ENCODE measurements around the gene TTC7B. TPM values are rescaled to one million over a fixed set of nuclear protein-coding genes. Genes with fewer than 3 reads are reported as not detected.

Gene TTC7B
- total and polyA plus RNA-seq, 7 donors: 18.9 to 97.0 (median 59.0) TPM

DNA sequence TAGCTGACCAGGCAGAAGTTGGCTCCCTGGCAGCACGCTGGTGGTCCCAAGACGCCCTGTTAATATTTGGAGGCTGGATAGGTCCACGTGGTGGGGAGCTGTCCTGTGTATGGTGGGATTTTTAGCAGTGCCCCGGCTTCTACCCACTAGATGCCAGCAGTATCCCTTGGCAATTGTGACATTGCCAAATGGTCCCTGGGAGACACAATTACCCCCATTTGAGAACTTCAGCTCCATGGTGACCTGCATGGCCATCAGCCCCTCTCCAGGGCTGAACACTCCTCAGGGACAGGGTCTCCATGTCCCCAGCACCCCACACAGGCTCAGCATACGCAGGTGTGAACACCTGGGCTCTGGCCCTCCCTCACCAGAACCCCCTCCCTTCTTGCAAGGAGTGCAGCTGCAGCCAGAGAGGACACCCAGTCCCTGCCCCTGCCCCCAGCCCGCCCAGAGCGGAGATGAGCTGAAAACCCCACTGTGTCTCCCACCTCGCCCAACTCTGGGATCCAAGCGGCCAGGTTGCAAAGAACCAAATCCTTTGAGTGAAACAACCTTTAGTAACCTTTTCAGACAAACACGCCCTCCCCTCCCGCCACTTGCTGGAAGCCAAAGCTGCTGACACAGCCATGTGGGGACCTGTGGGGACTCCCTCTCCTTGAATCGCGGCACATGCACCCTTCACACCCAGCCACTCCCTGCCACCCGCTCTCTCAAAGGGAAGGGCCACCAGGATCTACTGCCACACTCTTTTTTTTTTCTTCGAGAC is 299.0 kb downstream of the TTC7B start:
- Histone ChIP-seq H3K4me3 (no peak overlapping the region), H3K27ac (no peak overlapping the region), H3K4me1 (peaks cover 30% of the 10 kb centered on the region), H3K27me3 (ENCODE audit: insufficient read depth in 3 of 3, low read length in 2 of 3) (no peaks in the 10 kb centered on the region), H3K9me3 (no peaks in the 10 kb centered on the region), H3K36me3 (ENCODE audit: insufficient read depth in 1 of 2, low read depth in 1 of 2) (no peaks in the 10 kb centered on the region)
- TF ChIP-seq, protein P1, sequence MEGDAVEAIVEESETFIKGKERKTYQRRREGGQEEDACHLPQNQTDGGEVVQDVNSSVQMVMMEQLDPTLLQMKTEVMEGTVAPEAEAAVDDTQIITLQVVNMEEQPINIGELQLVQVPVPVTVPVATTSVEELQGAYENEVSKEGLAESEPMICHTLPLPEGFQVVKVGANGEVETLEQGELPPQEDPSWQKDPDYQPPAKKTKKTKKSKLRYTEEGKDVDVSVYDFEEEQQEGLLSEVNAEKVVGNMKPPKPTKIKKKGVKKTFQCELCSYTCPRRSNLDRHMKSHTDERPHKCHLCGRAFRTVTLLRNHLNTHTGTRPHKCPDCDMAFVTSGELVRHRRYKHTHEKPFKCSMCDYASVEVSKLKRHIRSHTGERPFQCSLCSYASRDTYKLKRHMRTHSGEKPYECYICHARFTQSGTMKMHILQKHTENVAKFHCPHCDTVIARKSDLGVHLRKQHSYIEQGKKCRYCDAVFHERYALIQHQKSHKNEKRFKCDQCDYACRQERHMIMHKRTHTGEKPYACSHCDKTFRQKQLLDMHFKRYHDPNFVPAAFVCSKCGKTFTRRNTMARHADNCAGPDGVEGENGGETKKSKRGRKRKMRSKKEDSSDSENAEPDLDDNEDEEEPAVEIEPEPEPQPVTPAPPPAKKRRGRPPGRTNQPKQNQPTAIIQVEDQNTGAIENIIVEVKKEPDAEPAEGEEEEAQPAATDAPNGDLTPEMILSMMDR (IDR thresholded peaks at IDR 0.05): no peak
- intact Hi-C loops (cut with DNase I): no loop called here
- DNase-seq: no peak
- no peak for ATAC-seq
- 77 to 84% (median 82%) methylated on average over 15 of the region's 15 CpGs for WGBS, 3 donors

DNA sequence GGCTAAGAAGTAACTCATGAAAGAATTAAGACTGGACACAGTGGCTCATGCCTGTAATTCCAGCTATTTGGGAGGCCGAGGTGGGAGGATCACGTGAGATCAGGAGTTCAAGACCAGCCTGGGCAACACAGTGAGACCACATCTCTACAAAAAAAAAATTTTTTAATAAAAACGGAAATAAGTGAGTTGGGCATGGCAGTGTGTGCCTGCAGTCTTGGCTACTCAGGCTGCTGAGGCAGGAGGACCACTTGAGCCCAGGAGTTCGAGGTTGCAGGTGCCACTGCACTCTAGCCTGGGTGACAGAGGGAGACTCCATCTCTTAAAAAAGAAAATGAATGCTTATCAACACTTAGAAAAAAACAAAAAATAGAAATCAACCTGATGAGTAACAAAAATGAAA is 301.7 kb downstream of the TTC7B start:
- H3K36me3 ChIP-seq (ENCODE audit: insufficient read depth in 1 of 2, low read depth in 1 of 2): no peaks in the 10 kb centered on the region
- TF ChIP-seq, protein P1 (IDR thresholded peaks at IDR 0.05): no peak
- 94 to 98% (median 98%) methylated on average over 4 of the region's 4 CpGs for WGBS, 3 donors
- H3K4me3 ChIP-seq: no peak overlapping the region
- H3K27me3 ChIP-seq (ENCODE audit: insufficient read depth in 3 of 3, low read length in 2 of 3): no peaks in the 10 kb centered on the region
- no peak overlapping the region for H3K27ac ChIP-seq
- no peaks in the 10 kb centered on the region for H3K9me3 ChIP-seq
- intact Hi-C loops (cut with DNase I): no loop called here
- DNase-seq (no peak), ATAC-seq (no peak)
- peaks cover 21% of the 10 kb centered on the region for H3K4me1 ChIP-seq

DNA sequence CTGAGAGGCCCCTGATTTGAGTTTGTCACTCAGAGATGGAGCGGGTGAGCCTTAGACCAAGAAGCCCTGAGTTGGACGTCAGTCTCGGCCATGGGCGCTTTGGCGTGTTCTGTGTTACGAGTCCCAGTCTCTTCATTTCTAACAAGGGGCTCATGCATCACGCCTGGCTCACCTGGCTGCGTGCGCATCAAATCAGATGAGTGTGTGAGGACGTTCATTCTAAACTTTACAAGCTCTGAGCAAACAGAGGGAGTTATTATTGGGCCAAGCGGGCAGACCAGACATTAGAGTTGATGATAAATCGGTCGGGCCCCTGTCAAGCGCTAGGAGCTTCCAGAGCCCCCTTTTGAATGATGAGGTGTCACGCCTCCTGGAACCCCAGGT is 302.2 kb downstream of the TTC7B start:
- Histone ChIP-seq H3K27ac (peak overlapping the region; percentile 62), H3K27me3 (ENCODE audit: insufficient read depth in 3 of 3, low read length in 2 of 3) (no peaks in the 10 kb centered on the region), H3K36me3 (ENCODE audit: insufficient read depth in 1 of 2, low read depth in 1 of 2) (no peaks in the 10 kb centered on the region), H3K4me1 (peaks cover 21% of the 10 kb centered on the region), H3K4me3 (no peak overlapping the region), H3K9me3 (no peaks in the 10 kb centered on the region)
- DNase-seq (no peak), ATAC-seq (no peak)
- WGBS, 3 donors: 82 to 85% (median 82%) methylated on average over 15 of the region's 15 CpGs
- TF ChIP-seq, protein P1 (IDR thresholded peaks at IDR 0.05): no peak
- intact Hi-C loops (cut with DNase I): no loop called here

DNA sequence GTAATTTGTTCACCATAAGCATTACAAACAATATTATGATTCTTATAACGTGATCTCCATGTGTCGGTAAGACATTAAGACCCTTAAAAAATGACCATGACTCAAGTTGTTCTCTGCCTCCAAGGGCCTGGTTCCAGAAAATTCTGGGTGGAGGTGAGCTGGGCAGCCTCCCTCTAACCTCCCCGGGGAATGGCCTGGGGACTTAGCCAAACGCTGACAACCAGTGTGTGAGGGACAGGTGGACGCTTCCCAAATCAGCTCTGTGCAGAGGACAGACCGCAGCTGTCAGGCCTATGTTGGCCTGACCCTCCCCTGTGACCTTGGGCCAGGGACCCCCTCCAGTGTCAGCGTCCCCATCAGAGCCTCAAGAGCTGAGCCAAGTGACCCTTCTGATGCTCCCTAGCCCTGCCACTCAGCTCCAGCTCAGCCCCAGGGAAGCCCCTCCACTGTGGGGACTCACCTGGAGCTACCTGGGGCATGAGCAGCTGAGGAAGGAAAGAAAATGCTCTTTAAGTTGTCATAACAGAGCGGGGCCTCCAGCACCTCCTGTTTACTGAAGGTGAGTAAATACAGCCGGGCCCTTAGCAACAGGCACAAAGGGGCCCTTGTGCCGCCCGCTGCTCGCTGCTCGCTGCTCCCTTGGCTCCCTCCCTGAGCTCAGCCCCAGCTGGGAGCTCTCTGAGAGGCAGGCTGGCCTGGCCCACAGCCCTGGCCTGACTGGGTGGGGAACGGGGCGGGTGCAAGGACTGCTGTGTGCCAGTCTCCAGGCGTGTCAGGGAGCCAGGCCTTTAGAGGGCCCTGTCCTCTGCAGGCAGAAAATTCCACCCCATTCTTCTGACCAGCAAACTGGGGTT is 302.8 kb downstream of the TTC7B start:
- intact Hi-C loops (cut with DNase I): loop anchor here in 1 of 2 donors (2.0 kb wide), 1 partner anchor 109 kb away; no protein-coding TSS in a partner anchor
- H3K4me3 ChIP-seq: no peak overlapping the region
- H3K36me3 ChIP-seq (ENCODE audit: insufficient read depth in 1 of 2, low read depth in 1 of 2): no peaks in the 10 kb centered on the region
- WGBS, 3 donors: 10 to 19% (median 18%) methylated on average over 16 of the region's 16 CpGs
- H3K4me1 ChIP-seq: peaks cover 21% of the 10 kb centered on the region
- ATAC-seq (peak; percentile 59 to 81 (median 77)), DNase-seq (no peak)
- no peaks in the 10 kb centered on the region for H3K9me3 ChIP-seq
- TF ChIP-seq, protein P1 (IDR thresholded peaks at IDR 0.05): no peak
- H3K27me3 ChIP-seq (ENCODE audit: insufficient read depth in 3 of 3, low read length in 2 of 3): no peaks in the 10 kb centered on the region
- peak overlapping the region; percentile 62 for H3K27ac ChIP-seq

Data from psoas muscle (tissue), 8 donors.